ENCODE results near the gene NFE2L2. TPM values are rescaled to one million over a fixed set of nuclear protein-coding genes. Genes with fewer than 3 reads are reported as not detected.

Gene NFE2L2
- total RNA-seq, 1 donor from 2014 or later = 89.3 TPM

- peaks cover 4% of the 10 kb centered on the region for H3K4me1 Mint-ChIP-seq
- H3K9me3 Mint-ChIP-seq = no peaks in the 10 kb centered on the region
- CTCF ChIA-PET = interaction anchor here (1.6 kb wide), 1 partner anchor 11 kb away, joined by 4 read pairs; the partner anchor contains the start of gene NFE2L2
- H3K27ac Mint-ChIP-seq = no peak overlapping the region
- ATAC-seq (ENCODE audit: low read depth) (no peak), DNase-seq (no peak)
- TF ChIP-seq CTCF (IDR thresholded peaks at IDR 0.05) = no peak
- no peaks in the 10 kb centered on the region for H3K36me3 Mint-ChIP-seq (ENCODE audit: low read depth)
- no peak overlapping the region for H3K4me3 Mint-ChIP-seq
- POLR2A ChIA-PET = interaction anchor here (3.6 kb wide), 1 partner anchor 11 kb away, joined by 18 read pairs; the partner anchor contains the start of gene NFE2L2
- intact Hi-C loops (cut with micrococcal nuclease) = no loop called here
- H3K27me3 Mint-ChIP-seq = no peaks in the 10 kb centered on the region
Measured at GRCh38 chr2:177275040-177275742, 10.7 kb upstream of the NFE2L2 start.

- H3K27ac Mint-ChIP-seq = no peak overlapping the region
- peaks cover 4% of the 10 kb centered on the region for H3K4me1 Mint-ChIP-seq
- ChIA-PET CTCF (interaction anchor here (1.5 to 3.1 kb wide), 3 partner anchors 9 to 109 kb away, joined by 3 to 10 read pairs (median 4); partner anchors contain the start of gene NFE2L2), POLR2A (interaction anchor here (1.0 to 3.6 kb wide), 2 partner anchors 9 to 62 kb away, joined by 5 to 18 read pairs; partner anchors contain the start of gene NFE2L2)
- no peaks in the 10 kb centered on the region for H3K27me3 Mint-ChIP-seq
- H3K9me3 Mint-ChIP-seq = no peaks in the 10 kb centered on the region
- DNase-seq (no peak), ATAC-seq (ENCODE audit: low read depth) (no peak)
- TF ChIP-seq CTCF (IDR thresholded peaks at IDR 0.05) = no peak
- intact Hi-C loops (cut with micrococcal nuclease) = no loop called here
- no peak overlapping the region for H3K4me3 Mint-ChIP-seq
- H3K36me3 Mint-ChIP-seq (ENCODE audit: low read depth) = no peaks in the 10 kb centered on the region
Measured at GRCh38 chr2:177273408-177273807, 8.9 kb upstream of the NFE2L2 start.

- Mint-ChIP-seq H3K27ac (no peak overlapping the region), H3K4me3 (no peak overlapping the region), H3K9me3 (no peaks in the 10 kb centered on the region), H3K27me3 (no peaks in the 10 kb centered on the region), H3K4me1 (peaks cover 4% of the 10 kb centered on the region), H3K36me3 (ENCODE audit: low read depth) (no peaks in the 10 kb centered on the region)
- intact Hi-C loops (cut with micrococcal nuclease) = no loop called here
- DNase-seq (no peak), ATAC-seq (ENCODE audit: low read depth) (no peak)
- CTCF ChIA-PET = interaction anchor here (1.3 to 3.1 kb wide), 3 partner anchors 24 to 108 kb away, joined by 3 to 10 read pairs (median 7); no protein-coding TSS in a partner anchor
- POLR2A ChIA-PET = interaction anchor here (1.0 to 3.6 kb wide), 2 partner anchors 9 to 61 kb away, joined by 5 to 18 read pairs; partner anchors contain the start of gene NFE2L2
- no peak for TF ChIP-seq CTCF (IDR thresholded peaks at IDR 0.05)
Measured at GRCh38 chr2:177272765-177273164, 8.2 kb upstream of the NFE2L2 start.

GRCh38 chr2:177271981-177272666 is 7.6 kb upstream of the NFE2L2 start:
- no peaks in the 10 kb centered on the region for H3K36me3 Mint-ChIP-seq (ENCODE audit: low read depth)
- H3K4me3 Mint-ChIP-seq = no peak overlapping the region
- intact Hi-C loops (cut with micrococcal nuclease) = no loop called here
- TF ChIP-seq CTCF (IDR thresholded peaks at IDR 0.05) = no peak
- DNase-seq (no peak), ATAC-seq (ENCODE audit: low read depth) (no peak)
- ChIA-PET CTCF (interaction anchor here (1.0 to 3.1 kb wide), 3 partner anchors 9 to 107 kb away, joined by 4 to 10 read pairs (median 7); no protein-coding TSS in a partner anchor), POLR2A (interaction anchor here (3.6 kb wide), 1 partner anchor 8 kb away, joined by 18 read pairs; the partner anchor contains the start of gene NFE2L2)
- H3K4me1 Mint-ChIP-seq = peaks cover 5% of the 10 kb centered on the region
- no peaks in the 10 kb centered on the region for H3K27me3 Mint-ChIP-seq
- no peak overlapping the region for H3K27ac Mint-ChIP-seq
- no peaks in the 10 kb centered on the region for H3K9me3 Mint-ChIP-seq

GRCh38 chr2:177270531-177270930 is 6.0 kb upstream of the NFE2L2 start:
- H3K36me3 Mint-ChIP-seq (ENCODE audit: low read depth) = no peaks in the 10 kb centered on the region

More at GRCh38 chr2:177270531-177270930, 6.0 kb upstream of the NFE2L2 start:
- intact Hi-C loops (cut with micrococcal nuclease) = no loop called here
- no peak for TF ChIP-seq CTCF (IDR thresholded peaks at IDR 0.05)
- peaks cover 16% of the 10 kb centered on the region for H3K4me1 Mint-ChIP-seq
- DNase-seq = no peak
- H3K9me3 Mint-ChIP-seq = no peaks in the 10 kb centered on the region
- H3K27me3 Mint-ChIP-seq = no peaks in the 10 kb centered on the region
- no peak overlapping the region for H3K4me3 Mint-ChIP-seq
- ChIA-PET POLR2A (no interaction called here), CTCF (interaction anchor here (1.3 kb wide), 1 partner anchor 105 kb away, joined by 3 read pairs; no protein-coding TSS in a partner anchor)
- no peak for ATAC-seq (ENCODE audit: low read depth)
- no peak overlapping the region for H3K27ac Mint-ChIP-seq
